ENCODE results near the gene SLPI.

- TF ChIP-seq CTCF (conservative IDR thresholded peaks at IDR 0.05) (no peak), ZFX (IDR thresholded peaks at IDR 0.05) (no peak)
Measured at GRCh38 chr20:45283551-45284057, 29.2 kb upstream of the SLPI start.
